ENCODE data around the gene USP33.
"Not testable (repeated sequence)": the region's sequence is repeated elsewhere in the genome, so short reads cannot be mapped to it uniquely, and the experiment has no call there.

The USP33 gene

GRCh38 chr1:77759071-77760028 is at the start of gene USP33:
TSS of gene USP33 (minus strand) at chr1:77759852. CDS start at chr1:77741697, 18,155 bp downstream.
- DNase-seq: peak; percentile 93

GRCh38 chr1:77803371-77803770 is 43.7 kb upstream of the USP33 start:
- no peak for DNase-seq

- no peak for DNase-seq
Observed at GRCh38 chr1:77802026-77802425, 42.4 kb upstream of the USP33 start.

GRCh38 chr1:77797991-77798390 is 38.3 kb upstream of the USP33 start:
- DNase-seq: no peak

GRCh38 chr1:77796695-77797405 is 37.2 kb upstream of the USP33 start:
- no peak for DNase-seq

GRCh38 chr1:77794550-77794949 is 34.9 kb upstream of the USP33 start:
- no peak for DNase-seq

- DNase-seq: not testable (repeated sequence)
Observed at GRCh38 chr1:77786093-77786741, 26.6 kb upstream of the USP33 start.

- DNase-seq: no peak
Observed at GRCh38 chr1:77783141-77783540, 23.5 kb upstream of the USP33 start.

GRCh38 chr1:77781683-77782082 is 22.0 kb upstream of the USP33 start:
- no peak for DNase-seq

- peak; percentile 84 for DNase-seq
Observed at GRCh38 chr1:77779529-77780281, 20.1 kb upstream of the USP33 start, which contains the start of gene MIGA1. TSS of gene MIGA1 (plus strand) at chr1:77779649. CDS start at chr1:77783253, 3,604 bp downstream.

GRCh38 chr1:77776007-77776700 is 16.5 kb upstream of the USP33 start:
- no peak for DNase-seq

- no peak for DNase-seq
Observed at GRCh38 chr1:77768006-77768405, 8.4 kb upstream of the USP33 start.

GRCh38 chr1:77762072-77762476 is 2.4 kb upstream of the USP33 start:
- DNase-seq: no peak

- DNase-seq: no peak
Observed at GRCh38 chr1:77757603-77758002, 2.0 kb downstream of the USP33 start.

GRCh38 chr1:77757066-77757584 is 2.5 kb downstream of the USP33 start:
- DNase-seq: no peak

GRCh38 chr1:77756052-77756754 is 3.4 kb downstream of the USP33 start:
- no peak for DNase-seq

GRCh38 chr1:77749489-77749888 is 10.2 kb downstream of the USP33 start:
- not testable (repeated sequence) for DNase-seq

- no peak for DNase-seq
Observed at GRCh38 chr1:77744576-77744975, 15.1 kb downstream of the USP33 start.

GRCh38 chr1:77742011-77742555 is 17.6 kb downstream of the USP33 start:
- DNase-seq: no peak

GRCh38 chr1:77741316-77741715 is 18.3 kb downstream of the USP33 start:
- DNase-seq: no peak

GRCh38 chr1:77739235-77739634 is 20.4 kb downstream of the USP33 start:
- no peak for DNase-seq
